IPS DF 4.7 (cell line): Measurements from ENCODE around the gene CHTF18.
"Not testable (repeated sequence)": the region's sequence is repeated elsewhere in the genome, so short reads cannot be mapped to it uniquely, and the experiment has no call there.

Experiments
- DNase-seq: peaks from one replicate; pipeline ENCODE4 v3.0.0-alpha.2; 2013; ENCODE audit warnings: low spot score; ENCODE audit errors: extremely low read depth

The CHTF18 gene

GRCh38 chr16:788399-789126 lies at the start of gene CHTF18:
Gene CHTF18 (plus strand): TSS chr16:788620. CDS start chr16:788685, 65 bp downstream.
- no peak for DNase-seq

- no peak for DNase-seq
Measured at GRCh38 chr16:739560-740458, 48.6 kb upstream of the CHTF18 start.

- DNase-seq, result no peak
Measured at GRCh38 chr16:740459-740763, 48.0 kb upstream of the CHTF18 start.

- DNase-seq, result no peak
Measured at GRCh38 chr16:740764-741505, 47.5 kb upstream of the CHTF18 start, which contains the start of gene CIAO3. Gene CIAO3 (minus strand): TSS chr16:740997. CDS start chr16:740985, 12 bp downstream.

GRCh38 chr16:741986-742629 lies 46.3 kb upstream of the CHTF18 start:
- no peak for DNase-seq

- not testable (repeated sequence) for DNase-seq
Measured at GRCh38 chr16:742894-743293, 45.5 kb upstream of the CHTF18 start.

GRCh38 chr16:743794-744500 lies 44.5 kb upstream of the CHTF18 start:
- DNase-seq, result no peak

- no peak for DNase-seq
Measured at GRCh38 chr16:745739-746138, 42.7 kb upstream of the CHTF18 start.

- DNase-seq, result no peak
Measured at GRCh38 chr16:746637-747036, 41.8 kb upstream of the CHTF18 start.

GRCh38 chr16:747978-748746 lies 40.3 kb upstream of the CHTF18 start:
- no peak for DNase-seq

GRCh38 chr16:749010-749409 lies 39.4 kb upstream of the CHTF18 start:
- DNase-seq, result no peak

- DNase-seq, result no peak
Measured at GRCh38 chr16:750485-750884, 37.9 kb upstream of the CHTF18 start.

GRCh38 chr16:751152-752006 lies 37.0 kb upstream of the CHTF18 start:
- no peak for DNase-seq

- DNase-seq, result no peak
Measured at GRCh38 chr16:752007-752312, 36.5 kb upstream of the CHTF18 start.

GRCh38 chr16:754121-754607 lies 34.3 kb upstream of the CHTF18 start:
- DNase-seq, result not testable (repeated sequence)

- no peak for DNase-seq
Measured at GRCh38 chr16:754656-755055, 33.8 kb upstream of the CHTF18 start.

GRCh38 chr16:756428-756827 lies 32.0 kb upstream of the CHTF18 start:
- DNase-seq, result no peak

GRCh38 chr16:759110-759910 lies 29.1 kb upstream of the CHTF18 start:
- no peak for DNase-seq
